Activated CD8-positive, alpha-beta T cell treated with anti-CD3 and anti-CD28 coated beads for 36 hours (primary cell): Measurements from ENCODE around the gene GEMIN8. TPM values are rescaled to one million over a fixed set of nuclear protein-coding genes. Genes with fewer than 3 reads are reported as not detected.

Experiments used
- ATAC-seq: fragments of 200-7000 bp; cut with Tn5 transposase; one replicate; pipeline ENCODE4 v1.10.0; 2021; ENCODE audit warnings: mild to moderate bottlenecking, moderate library complexity
- CTCF ChIA-PET: fragments of 350-600 bp; sonication (Branson Sonifier 250); formaldehyde crosslinking; loops from one replicate; lab custom pipeline; 2021; ENCODE audit warnings: antibody characterized with exemption; lab: Charles Lee
- POLR2A ChIA-PET: fragments of 350-600 bp; sonication (Branson Sonifier 250); formaldehyde crosslinking; loops from one replicate; lab custom pipeline; 2021; ENCODE audit warnings: antibody characterized with exemption; lab: Charles Lee
- DNase-seq: peaks from one replicate; pipeline ENCODE4 v3.0.0-alpha.2; 2020
- H3K27ac Mint-ChIP-seq: one replicate; pipeline ENCODE4 v1.8.0; 2021; ENCODE audit warnings: mild to moderate bottlenecking, mixed read lengths
- H3K27me3 Mint-ChIP-seq: one replicate; pipeline ENCODE4 v1.8.0; 2021; ENCODE audit warnings: mixed read lengths
- H3K36me3 Mint-ChIP-seq: one replicate; pipeline ENCODE4 v1.8.0; 2021; ENCODE audit warnings: low read depth, mixed read lengths
- H3K4me1 Mint-ChIP-seq: one replicate; pipeline ENCODE4 v1.8.0; 2021; ENCODE audit warnings: low read depth, mixed read lengths
- H3K4me3 Mint-ChIP-seq: one replicate; pipeline ENCODE4 v1.8.0; 2021; ENCODE audit warnings: mild to moderate bottlenecking, moderate library complexity, mixed read lengths
- H3K9me3 Mint-ChIP-seq: one replicate; pipeline ENCODE4 v1.8.0; 2021; ENCODE audit warnings: mixed read lengths
- intact Hi-C: fragments of 100-400 bp; cut with micrococcal nuclease; formaldehyde crosslinking; loops from one replicate; pipeline ENCODE4 v1.10.0; 2022
- total RNA-seq, 2 experiments: library from RNA; stranded (reverse); gene quantifications; one replicate each; pipeline ENCODE4 v1.2.3, GENCODE V29; 2021
- TF ChIP-seq, protein P1 (sequence below): fragments of 200-600 bp; IDR thresholded peaks from one replicate; pipeline ENCODE4 v1.8.0; 2022; ENCODE audit warnings: antibody characterized with exemption, mild to moderate bottlenecking

The GEMIN8 gene
- total RNA-seq, 2 experiments from 2014 or later, result 14.7 to 15.5 TPM

DNA sequence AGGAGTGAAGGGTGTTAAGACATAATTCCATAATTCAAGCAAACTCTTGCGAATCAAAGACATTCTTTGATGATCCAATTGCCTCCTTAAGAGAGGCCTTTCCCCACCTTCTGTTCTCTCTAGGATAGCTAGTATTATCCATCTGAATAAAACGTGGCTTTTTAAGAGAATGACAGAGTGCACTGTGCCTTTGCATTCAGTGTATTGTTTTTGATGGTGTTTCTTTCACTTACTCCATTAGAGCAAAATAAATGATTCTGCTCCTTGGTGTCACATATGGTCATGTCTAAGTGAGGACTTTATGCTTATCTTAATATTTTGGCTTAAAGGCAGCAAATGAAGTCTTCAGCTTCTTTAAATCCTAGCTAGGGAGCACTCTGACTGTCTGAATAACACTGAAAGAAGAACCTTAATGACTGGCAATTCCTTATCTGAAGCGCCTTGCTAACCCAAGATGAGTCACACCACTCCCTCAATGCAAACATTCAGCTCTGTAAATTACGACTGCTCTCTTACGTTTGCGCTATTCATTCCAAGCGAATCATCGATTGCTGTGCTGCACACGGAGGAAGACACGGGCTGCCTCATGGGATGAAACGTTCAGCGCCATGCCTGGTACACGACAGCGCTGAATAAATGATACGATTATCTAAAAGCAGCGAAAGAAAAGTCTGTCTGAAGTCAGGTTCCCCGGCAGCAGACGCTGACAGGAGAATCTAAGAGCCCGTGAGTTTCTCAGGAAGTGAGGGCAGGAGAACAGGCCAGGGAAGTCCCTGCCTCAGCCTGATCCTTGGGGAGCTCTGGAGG, 35.1 kb upstream of the GEMIN8 start:
- H3K9me3 Mint-ChIP-seq, result no peaks in the 10 kb centered on the region
- H3K36me3 Mint-ChIP-seq, result no peaks in the 10 kb centered on the region
- ATAC-seq (no peak), DNase-seq (no peak)
- POLR2A ChIA-PET, result no interaction called here
- H3K4me3 Mint-ChIP-seq, result no peak overlapping the region
- H3K27me3 Mint-ChIP-seq, result peaks cover 3% of the 10 kb centered on the region
- CTCF ChIA-PET, result no interaction called here
- no peaks in the 10 kb centered on the region for H3K4me1 Mint-ChIP-seq
- no peak overlapping the region for H3K27ac Mint-ChIP-seq
- intact Hi-C loops, result no loop called here
- TF ChIP-seq, protein P1, sequence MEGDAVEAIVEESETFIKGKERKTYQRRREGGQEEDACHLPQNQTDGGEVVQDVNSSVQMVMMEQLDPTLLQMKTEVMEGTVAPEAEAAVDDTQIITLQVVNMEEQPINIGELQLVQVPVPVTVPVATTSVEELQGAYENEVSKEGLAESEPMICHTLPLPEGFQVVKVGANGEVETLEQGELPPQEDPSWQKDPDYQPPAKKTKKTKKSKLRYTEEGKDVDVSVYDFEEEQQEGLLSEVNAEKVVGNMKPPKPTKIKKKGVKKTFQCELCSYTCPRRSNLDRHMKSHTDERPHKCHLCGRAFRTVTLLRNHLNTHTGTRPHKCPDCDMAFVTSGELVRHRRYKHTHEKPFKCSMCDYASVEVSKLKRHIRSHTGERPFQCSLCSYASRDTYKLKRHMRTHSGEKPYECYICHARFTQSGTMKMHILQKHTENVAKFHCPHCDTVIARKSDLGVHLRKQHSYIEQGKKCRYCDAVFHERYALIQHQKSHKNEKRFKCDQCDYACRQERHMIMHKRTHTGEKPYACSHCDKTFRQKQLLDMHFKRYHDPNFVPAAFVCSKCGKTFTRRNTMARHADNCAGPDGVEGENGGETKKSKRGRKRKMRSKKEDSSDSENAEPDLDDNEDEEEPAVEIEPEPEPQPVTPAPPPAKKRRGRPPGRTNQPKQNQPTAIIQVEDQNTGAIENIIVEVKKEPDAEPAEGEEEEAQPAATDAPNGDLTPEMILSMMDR, result no peak

GRCh38 chrX:14062524-14062923, 32.8 kb upstream of the GEMIN8 start:
- intact Hi-C loops, result no loop called here
- CTCF ChIA-PET, result no interaction called here
- Mint-ChIP-seq H3K4me1 (no peaks in the 10 kb centered on the region), H3K4me3 (no peak overlapping the region), H3K27ac (no peak overlapping the region), H3K36me3 (no peaks in the 10 kb centered on the region), H3K27me3 (peaks cover 3% of the 10 kb centered on the region), H3K9me3 (no peaks in the 10 kb centered on the region)
- DNase-seq (no peak), ATAC-seq (no peak)
- POLR2A ChIA-PET, result no interaction called here
- TF ChIP-seq, protein P1, result no peak

DNA sequence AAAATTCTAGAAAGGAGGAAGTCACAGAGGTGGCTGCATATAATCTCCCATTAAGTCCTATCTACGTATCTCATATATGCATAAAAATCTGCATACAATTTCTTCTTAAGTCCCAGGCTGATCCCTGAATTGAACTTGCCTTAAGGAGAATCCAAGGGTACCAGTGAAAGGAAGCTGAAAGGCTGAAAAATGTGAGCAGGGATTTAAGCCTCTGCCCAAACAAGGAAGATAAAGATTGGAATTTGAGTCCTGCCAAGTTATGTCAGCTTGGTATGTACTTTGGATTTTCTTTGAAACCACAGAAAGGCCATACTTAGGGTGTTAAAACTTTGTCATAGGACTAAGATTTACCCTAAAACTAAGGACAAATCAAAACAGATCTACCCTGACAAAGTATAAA, 26.5 kb upstream of the GEMIN8 start:
- intact Hi-C loops, result no loop called here
- no peak for DNase-seq
- Mint-ChIP-seq H3K4me1 (no peaks in the 10 kb centered on the region), H3K36me3 (no peaks in the 10 kb centered on the region), H3K9me3 (no peaks in the 10 kb centered on the region), H3K4me3 (no peak overlapping the region), H3K27me3 (peaks cover 14% of the 10 kb centered on the region), H3K27ac (no peak overlapping the region)
- CTCF ChIA-PET, result no interaction called here
- POLR2A ChIA-PET, result no interaction called here
- ATAC-seq, result no peak
- TF ChIP-seq, protein P1, result no peak

DNA sequence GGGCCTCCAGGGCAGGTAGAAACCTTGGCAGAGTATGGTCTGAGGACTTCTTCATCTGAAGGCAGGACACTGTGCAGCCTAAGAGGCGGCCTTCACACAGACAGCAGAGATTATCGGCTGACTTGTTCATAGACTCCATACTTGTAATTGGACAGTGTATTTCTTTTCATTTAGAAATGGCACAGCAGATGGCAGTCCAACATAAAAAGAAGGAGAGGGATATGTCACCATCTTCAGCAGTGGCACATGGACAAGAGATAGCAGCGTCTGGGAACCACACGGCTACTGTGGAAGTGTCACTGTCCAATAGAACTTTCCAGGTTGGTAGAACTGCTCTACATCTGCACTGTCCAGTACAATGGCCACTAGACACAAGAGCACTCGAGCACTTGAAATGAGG, 21.7 kb upstream of the GEMIN8 start:
- DNase-seq, result no peak
- TF ChIP-seq, protein P1, result no peak
- intact Hi-C loops, result no loop called here
- H3K36me3 Mint-ChIP-seq, result no peaks in the 10 kb centered on the region
- CTCF ChIA-PET, result no interaction called here
- H3K9me3 Mint-ChIP-seq, result no peaks in the 10 kb centered on the region
- peaks cover 15% of the 10 kb centered on the region for H3K27me3 Mint-ChIP-seq
- no peak for ATAC-seq
- no peaks in the 10 kb centered on the region for H3K4me1 Mint-ChIP-seq
- no peak overlapping the region for H3K4me3 Mint-ChIP-seq
- no peak overlapping the region for H3K27ac Mint-ChIP-seq
- POLR2A ChIA-PET, result no interaction called here

- Mint-ChIP-seq H3K4me3 (no peak overlapping the region), H3K27me3 (peaks cover 15% of the 10 kb centered on the region), H3K4me1 (no peaks in the 10 kb centered on the region), H3K36me3 (no peaks in the 10 kb centered on the region), H3K9me3 (no peaks in the 10 kb centered on the region), H3K27ac (no peak overlapping the region)
- ChIA-PET POLR2A (no interaction called here), CTCF (no interaction called here)
- ATAC-seq (no peak), DNase-seq (no peak)
- TF ChIP-seq, protein P1, result no peak
- intact Hi-C loops, result no loop called here
Observed at GRCh38 chrX:14050709-14051108, 21.0 kb upstream of the GEMIN8 start.
